ENCODE data around the gene SH3RF1. TPM values are rescaled to one million over a fixed set of nuclear protein-coding genes. Genes with fewer than 3 reads are reported as not detected.

SH3RF1 gene
- total RNA-seq, 1 donor from 2014 or later, result 33.8 TPM

GRCh38 chr4:169044714-169045447 is 225.9 kb downstream of the SH3RF1 start:
- Histone ChIP-seq H3K27me3 (no peaks in the 10 kb centered on the region), H3K36me3 (no peaks in the 10 kb centered on the region), H3K9me3 (no peaks in the 10 kb centered on the region), H3K4me1 (no peaks in the 10 kb centered on the region), H3K4me3 (no peak overlapping the region), H3K27ac (no peak overlapping the region)
- intact Hi-C loops (cut with DNase I), result no loop called here
- DNase-seq, result no peak
- ATAC-seq, result no peak
- no peak for TF ChIP-seq CTCF (IDR thresholded peaks at IDR 0.05)

Data from upper lobe of right lung (tissue), 1 donor.